Neural cell (in vitro differentiated cells): ENCODE data around the gene HSF5. TPM values are rescaled to one million over a fixed set of nuclear protein-coding genes. Genes with fewer than 3 reads are reported as not detected.

Source experiments
- H2AFZ ChIP-seq: fragments of 200-600, 300-800 bp; sonication (generic), shearing (Covaris generic); 2 replicates; pipeline ENCODE4 v1.6.0; 2014; ENCODE audit warnings: low read depth, mild to moderate bottlenecking, antibody characterized with exemption, low read length, moderate library complexity
- H3F3A ChIP-seq: fragments of 200-600 bp; shearing (Covaris generic); 2 replicates; pipeline ENCODE4 v1.6.1; 2016; ENCODE audit warnings: mild to moderate bottlenecking, moderate library complexity, mixed read lengths, antibody characterized with exemption, low read length; ENCODE audit not compliant: insufficient read depth, poor library complexity, severe bottlenecking
- H3K27ac ChIP-seq: fragments of 200-600, 300-800 bp; sonication (generic), shearing (Covaris generic); 2 replicates; pipeline ENCODE4 v1.5.1; 2014; ENCODE audit warnings: mild to moderate bottlenecking, low read length, moderate library complexity
- H3K27me3 ChIP-seq: fragments of 300-800, 200-600 bp; sonication (generic), shearing (Covaris generic); 2 replicates; pipeline ENCODE4 v1.6.0; 2014; ENCODE audit warnings: mild to moderate bottlenecking, low read depth, low read length, moderate library complexity; ENCODE audit not compliant: insufficient read depth
- H3K36me3 ChIP-seq: fragments of 300-800, 200-600 bp; sonication (generic), shearing (Covaris generic); 2 replicates; pipeline ENCODE4 v1.5.1; 2014; ENCODE audit warnings: mild to moderate bottlenecking, antibody characterized with exemption, low read length, moderate library complexity; ENCODE audit not compliant: insufficient read depth
- H3K4me2 ChIP-seq: fragments of 300-800, 200-600 bp; sonication (generic), shearing (Covaris generic); 2 replicates; pipeline ENCODE4 v1.6.0; 2014; ENCODE audit warnings: mild to moderate bottlenecking, low read length
- H3K4me3 ChIP-seq: fragments of 300-800, 200-600 bp; sonication (generic), shearing (Covaris generic); 2 replicates; pipeline ENCODE4 v1.5.1; 2014; ENCODE audit warnings: mild to moderate bottlenecking, low read length, moderate library complexity
- H3K79me2 ChIP-seq: fragments of 200-600 bp; shearing (Covaris generic); replicated peaks from 2 replicates; pipeline ENCODE4 v1.6.0; 2014; ENCODE audit warnings: mild to moderate bottlenecking, low read length, moderate library complexity; ENCODE audit not compliant: insufficient read depth
- H3K9ac ChIP-seq: fragments of 300-800, 200-600 bp; sonication (generic), shearing (Covaris generic); 2 replicates; pipeline ENCODE4 v1.6.1; 2016; ENCODE audit warnings: mild to moderate bottlenecking, low read length, mixed read lengths
- H3K9me2 ChIP-seq: fragments of 200-600 bp; shearing (Covaris generic); 2 replicates; pipeline ENCODE4 v1.6.1; 2016; ENCODE audit warnings: mild to moderate bottlenecking, low read length, mixed read lengths; ENCODE audit not compliant: insufficient read depth
- H3K9me3 ChIP-seq: fragments of 200-600, 300-800 bp; sonication (generic), shearing (Covaris generic); 2 replicates; pipeline ENCODE4 v1.6.1; 2016; ENCODE audit warnings: mild to moderate bottlenecking, mixed run types, low read length, moderate library complexity, mixed read lengths
- H4K20me1 ChIP-seq: fragments of 200-600 bp; shearing (Covaris generic); 2 replicates; pipeline ENCODE4 v1.6.1; 2016; ENCODE audit warnings: mild to moderate bottlenecking, mixed run types; ENCODE audit not compliant: insufficient read depth
- EP300 ChIP-seq: fragments of 450-650 bp; conservative IDR thresholded peaks from 2 replicates; pipeline ENCODE4 v1.6.1; 2014; ENCODE audit warnings: antibody characterized with exemption, mild to moderate bottlenecking, moderate library complexity; ENCODE audit not compliant: poor library complexity, severe bottlenecking
- EZH2 ChIP-seq: fragments of 200-600, 300-800 bp; shearing (Covaris generic), sonication (generic); IDR thresholded peaks from 2 replicates; pipeline ENCODE4 v1.6.1; 2014; ENCODE audit warnings: antibody characterized with exemption, low read length, borderline replicate concordance, mild to moderate bottlenecking; ENCODE audit not compliant: insufficient read depth, poor library complexity, severe bottlenecking
- MXI1 ChIP-seq: fragments of 450-650 bp; conservative IDR thresholded peaks from 2 replicates; pipeline ENCODE4 v1.6.1; 2014; ENCODE audit warnings: antibody characterized with exemption, mild to moderate bottlenecking; ENCODE audit not compliant: poor library complexity, severe bottlenecking
- POLR2AphosphoS5 ChIP-seq: IDR thresholded peaks from 2 replicates; pipeline ENCODE4 v1.6.1; 2012
- RAD21 ChIP-seq: fragments of 450-650 bp; conservative IDR thresholded peaks from 2 replicates; pipeline ENCODE4 v1.6.1; 2014; ENCODE audit warnings: antibody characterized with exemption, mild to moderate bottlenecking, moderate library complexity
- SMC3 ChIP-seq: fragments of 450-650 bp; conservative IDR thresholded peaks from 2 replicates; pipeline ENCODE4 v1.6.1; 2014; ENCODE audit warnings: antibody characterized with exemption, mild to moderate bottlenecking, moderate library complexity; ENCODE audit not compliant: poor library complexity
- TAF1 ChIP-seq: IDR thresholded peaks from 2 replicates; pipeline ENCODE4 v1.6.1; 2012; ENCODE audit warnings: low read depth
- polyA plus RNA-seq: library from polyadenylated mRNA; depleted of rRNA; stranded (reverse); fragments of >200 nt; gene quantifications from 2 replicates; pipeline ENCODE4 v1.2.3, GENCODE V29; 2014
- TF ChIP-seq, protein P1 (sequence below): fragments of 450-650 bp; IDR thresholded peaks from 2 replicates; pipeline ENCODE4 v1.5.1; 2014; ENCODE audit warnings: antibody characterized with exemption, mild to moderate bottlenecking, moderate library complexity; ENCODE audit not compliant: poor library complexity, severe bottlenecking
- TF ChIP-seq, protein P2 (sequence below): IDR thresholded peaks from 2 replicates; pipeline ENCODE4 v1.6.1; 2012; ENCODE audit warnings: borderline replicate concordance

Gene HSF5
- polyA plus RNA-seq, 1 donor from 2014 or later, result 0.21 TPM

DNA sequence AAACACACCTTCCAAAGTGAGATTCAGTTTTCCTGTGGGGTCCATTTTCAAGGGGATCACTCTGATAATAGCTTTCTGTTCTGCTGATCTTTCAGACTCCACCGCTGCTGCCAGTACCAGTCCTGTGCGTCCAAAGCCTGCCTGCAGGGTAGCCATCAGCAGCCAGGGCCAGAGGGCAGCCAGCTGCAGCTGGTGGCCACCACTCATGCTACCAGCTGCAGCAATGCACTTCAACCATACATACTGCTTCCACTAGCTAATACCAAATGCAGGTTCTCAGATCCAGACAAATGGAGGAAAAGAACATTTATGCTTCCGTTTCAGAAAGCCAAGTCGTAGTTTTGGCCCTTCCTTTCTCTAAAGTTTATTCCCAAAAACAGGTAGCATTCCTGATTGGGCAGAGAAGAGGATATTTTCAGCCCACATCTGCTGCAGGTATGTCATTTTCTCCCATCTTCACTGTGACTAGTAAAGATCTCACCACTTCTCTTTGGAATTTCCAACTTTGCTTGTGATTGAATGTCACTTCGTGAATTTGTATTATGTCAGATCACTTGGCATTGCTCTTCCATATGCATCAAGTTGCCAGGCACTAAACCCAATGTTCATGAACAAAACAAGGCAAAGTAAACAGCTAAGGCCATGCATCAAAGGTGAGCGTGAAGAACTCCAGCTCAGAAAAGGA, 72.7 kb downstream of the HSF5 start:
- H2AFZ ChIP-seq, result no peak overlapping the region
- no peaks in the 10 kb centered on the region for H3F3A ChIP-seq
- H3K4me2 ChIP-seq, result no peak overlapping the region
- no peak overlapping the region for H3K27ac ChIP-seq
- H3K36me3 ChIP-seq, result no peaks in the 10 kb centered on the region
- H3K79me2 ChIP-seq, result no peaks in the 10 kb centered on the region
- no peaks in the 10 kb centered on the region for H3K27me3 ChIP-seq
- H3K9ac ChIP-seq, result no peak overlapping the region
- TF ChIP-seq POLR2AphosphoS5 (no peak), MXI1 (no peak), SMC3 (no peak), TAF1 (no peak), RAD21 (no peak), EP300 (no peak), EZH2 (no peak)
- TF ChIP-seq, protein P1, sequence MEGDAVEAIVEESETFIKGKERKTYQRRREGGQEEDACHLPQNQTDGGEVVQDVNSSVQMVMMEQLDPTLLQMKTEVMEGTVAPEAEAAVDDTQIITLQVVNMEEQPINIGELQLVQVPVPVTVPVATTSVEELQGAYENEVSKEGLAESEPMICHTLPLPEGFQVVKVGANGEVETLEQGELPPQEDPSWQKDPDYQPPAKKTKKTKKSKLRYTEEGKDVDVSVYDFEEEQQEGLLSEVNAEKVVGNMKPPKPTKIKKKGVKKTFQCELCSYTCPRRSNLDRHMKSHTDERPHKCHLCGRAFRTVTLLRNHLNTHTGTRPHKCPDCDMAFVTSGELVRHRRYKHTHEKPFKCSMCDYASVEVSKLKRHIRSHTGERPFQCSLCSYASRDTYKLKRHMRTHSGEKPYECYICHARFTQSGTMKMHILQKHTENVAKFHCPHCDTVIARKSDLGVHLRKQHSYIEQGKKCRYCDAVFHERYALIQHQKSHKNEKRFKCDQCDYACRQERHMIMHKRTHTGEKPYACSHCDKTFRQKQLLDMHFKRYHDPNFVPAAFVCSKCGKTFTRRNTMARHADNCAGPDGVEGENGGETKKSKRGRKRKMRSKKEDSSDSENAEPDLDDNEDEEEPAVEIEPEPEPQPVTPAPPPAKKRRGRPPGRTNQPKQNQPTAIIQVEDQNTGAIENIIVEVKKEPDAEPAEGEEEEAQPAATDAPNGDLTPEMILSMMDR, result no peak
- TF ChIP-seq, protein P2, sequence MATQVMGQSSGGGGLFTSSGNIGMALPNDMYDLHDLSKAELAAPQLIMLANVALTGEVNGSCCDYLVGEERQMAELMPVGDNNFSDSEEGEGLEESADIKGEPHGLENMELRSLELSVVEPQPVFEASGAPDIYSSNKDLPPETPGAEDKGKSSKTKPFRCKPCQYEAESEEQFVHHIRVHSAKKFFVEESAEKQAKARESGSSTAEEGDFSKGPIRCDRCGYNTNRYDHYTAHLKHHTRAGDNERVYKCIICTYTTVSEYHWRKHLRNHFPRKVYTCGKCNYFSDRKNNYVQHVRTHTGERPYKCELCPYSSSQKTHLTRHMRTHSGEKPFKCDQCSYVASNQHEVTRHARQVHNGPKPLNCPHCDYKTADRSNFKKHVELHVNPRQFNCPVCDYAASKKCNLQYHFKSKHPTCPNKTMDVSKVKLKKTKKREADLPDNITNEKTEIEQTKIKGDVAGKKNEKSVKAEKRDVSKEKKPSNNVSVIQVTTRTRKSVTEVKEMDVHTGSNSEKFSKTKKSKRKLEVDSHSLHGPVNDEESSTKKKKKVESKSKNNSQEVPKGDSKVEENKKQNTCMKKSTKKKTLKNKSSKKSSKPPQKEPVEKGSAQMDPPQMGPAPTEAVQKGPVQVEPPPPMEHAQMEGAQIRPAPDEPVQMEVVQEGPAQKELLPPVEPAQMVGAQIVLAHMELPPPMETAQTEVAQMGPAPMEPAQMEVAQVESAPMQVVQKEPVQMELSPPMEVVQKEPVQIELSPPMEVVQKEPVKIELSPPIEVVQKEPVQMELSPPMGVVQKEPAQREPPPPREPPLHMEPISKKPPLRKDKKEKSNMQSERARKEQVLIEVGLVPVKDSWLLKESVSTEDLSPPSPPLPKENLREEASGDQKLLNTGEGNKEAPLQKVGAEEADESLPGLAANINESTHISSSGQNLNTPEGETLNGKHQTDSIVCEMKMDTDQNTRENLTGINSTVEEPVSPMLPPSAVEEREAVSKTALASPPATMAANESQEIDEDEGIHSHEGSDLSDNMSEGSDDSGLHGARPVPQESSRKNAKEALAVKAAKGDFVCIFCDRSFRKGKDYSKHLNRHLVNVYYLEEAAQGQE, result no peak
- H3K9me2 ChIP-seq, result no peaks in the 10 kb centered on the region
- no peak overlapping the region for H3K4me3 ChIP-seq
- H3K9me3 ChIP-seq, result no peaks in the 10 kb centered on the region
- H4K20me1 ChIP-seq, result no peaks in the 10 kb centered on the region

DNA sequence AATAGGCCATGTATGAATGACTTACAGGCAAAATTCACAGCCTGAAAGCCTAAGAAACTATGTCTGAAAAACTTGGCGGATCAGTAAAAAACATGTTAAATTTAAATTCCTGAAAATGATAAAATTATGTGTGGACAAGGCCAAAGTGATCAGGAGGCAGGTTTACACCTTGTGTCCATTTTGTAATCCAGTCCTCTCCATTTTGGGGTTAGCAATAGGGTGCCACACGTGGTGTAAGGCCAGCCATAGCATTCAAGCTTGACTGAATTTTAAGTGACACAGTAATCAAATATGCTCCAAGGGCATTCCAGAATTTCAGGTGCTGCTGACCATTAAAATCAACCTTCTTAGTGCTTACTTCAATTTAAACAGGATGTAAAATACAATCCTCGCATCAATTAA, 73.6 kb downstream of the HSF5 start:
- Histone ChIP-seq H3K79me2 (no peaks in the 10 kb centered on the region), H3F3A (no peaks in the 10 kb centered on the region), H4K20me1 (no peaks in the 10 kb centered on the region), H3K4me3 (no peak overlapping the region), H2AFZ (no peak overlapping the region), H3K9ac (no peak overlapping the region), H3K27ac (no peak overlapping the region), H3K9me2 (no peaks in the 10 kb centered on the region), H3K36me3 (no peaks in the 10 kb centered on the region), H3K9me3 (no peaks in the 10 kb centered on the region), H3K4me2 (no peak overlapping the region), H3K27me3 (no peaks in the 10 kb centered on the region)
- TF ChIP-seq SMC3 (no peak), EP300 (no peak), EZH2 (no peak), RAD21 (no peak), TAF1 (no peak), POLR2AphosphoS5 (no peak), MXI1 (no peak)
- TF ChIP-seq, protein P2, result no peak
- TF ChIP-seq, protein P1, result no peak
